ENCODE data around the gene UCN.

DNA sequence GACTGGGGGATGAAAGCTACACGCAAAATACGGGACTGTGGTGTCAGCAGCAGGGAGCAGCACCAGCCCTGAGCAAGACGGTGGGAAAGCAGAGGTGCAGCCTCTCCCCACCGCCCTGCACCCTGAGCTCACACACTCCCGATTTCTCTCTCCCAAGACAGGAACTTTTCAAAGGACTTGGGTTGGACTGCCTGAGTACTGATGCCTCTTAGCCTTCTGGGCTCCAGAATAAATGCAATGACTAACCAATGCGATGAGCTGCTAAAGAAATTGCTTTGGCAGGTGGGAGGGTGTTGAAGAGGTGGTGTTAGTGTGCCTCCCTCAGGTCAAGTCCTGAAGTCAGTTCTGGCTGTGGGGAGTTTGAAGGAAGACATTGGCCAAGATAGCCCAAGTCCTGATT, 16.4 kb downstream of the UCN start:
- TF ChIP-seq SUZ12 (IDR thresholded peaks at IDR 0.05; ENCODE audit: extremely low read depth, insufficient read depth, insufficient read length) (no peak), YY1 (IDR thresholded peaks at IDR 0.05; ENCODE audit: insufficient read depth, insufficient read length) (no peak)

Data from NT2/D1 (cell line).